GM10248 (cell line): ENCODE measurements around the gene RNU7-1.

Source experiments
- CTCF ChIA-PET: fragments of 300-600 bp; sonication (Branson Sonifier 250); formaldehyde crosslinking; extraction: SDS; loops from one replicate; lab custom pipeline; 2021; ENCODE audit warnings: antibody characterized with exemption; lab: Yijun Ruan, JAX
- POLR2A ChIA-PET: fragments of 350-650 bp; sonication (Branson Sonifier 250); formaldehyde crosslinking; extraction: SDS; loops from one replicate; lab custom pipeline; 2020; ENCODE audit warnings: antibody characterized with exemption; lab: Yijun Ruan, JAX
- DNase-seq: peaks from one replicate; pipeline ENCODE4 v3.0.0; 2012; ENCODE audit errors: extremely low spot score
- CTCF ChIP-seq: IDR thresholded peaks from 2 replicates; pipeline ENCODE4 v1.5.1; 2012; ENCODE audit warnings: mild to moderate bottlenecking, low read depth; ENCODE audit errors: extremely low read depth, missing control alignments, control extremely low read depth

Gene RNU7-1

DNA sequence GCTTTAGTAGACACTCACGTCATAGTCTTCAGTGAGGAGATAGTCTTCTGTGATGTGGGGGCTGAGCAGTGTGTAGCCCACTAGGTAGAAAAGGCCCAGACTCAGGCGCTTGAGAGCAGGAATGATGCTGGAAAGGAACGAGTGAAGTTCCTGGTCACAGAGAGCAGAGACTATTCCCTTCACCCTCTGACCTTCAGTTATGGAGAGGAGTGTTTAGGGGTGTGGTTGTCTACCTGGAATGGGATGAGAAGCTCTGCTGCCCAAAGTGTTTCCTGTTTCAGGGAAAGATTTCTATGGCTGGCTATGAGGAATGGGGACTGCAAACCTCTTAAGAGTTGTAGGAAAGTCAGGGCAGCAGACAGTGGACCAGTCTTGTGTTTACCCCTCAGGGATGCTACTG lies 35.8 kb downstream of the RNU7-1 start:
- no peak for DNase-seq
- no peak for TF ChIP-seq CTCF
- POLR2A ChIA-PET = no interaction called here
- CTCF ChIA-PET = no interaction called here

DNA sequence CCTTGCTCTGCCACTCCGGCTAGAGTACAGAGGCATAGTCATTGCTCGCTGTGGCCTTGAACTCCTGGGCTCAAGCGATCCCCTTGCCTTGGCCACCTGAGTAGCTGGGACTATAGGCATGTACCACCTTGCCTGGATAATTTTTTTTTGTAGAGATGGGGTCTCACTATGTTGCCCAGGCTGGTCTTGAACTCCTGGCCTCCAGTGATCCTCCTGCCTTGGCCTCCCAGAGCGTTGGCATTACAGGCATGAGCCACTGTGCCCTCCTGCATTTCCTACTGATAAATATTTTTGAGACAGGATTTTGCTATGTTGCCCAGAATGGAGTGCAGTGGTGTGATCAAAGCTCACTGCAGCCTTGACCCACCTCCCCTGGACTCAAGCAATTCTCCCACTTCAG lies 36.5 kb downstream of the RNU7-1 start:
- TF ChIP-seq CTCF = no peak
- no peak for DNase-seq
- CTCF ChIA-PET = interaction anchor here (1.2 kb wide), 1 partner anchor 225 kb away, joined by 3 read pairs; no protein-coding TSS in a partner anchor
- POLR2A ChIA-PET = interaction anchor here (0.7 kb wide), 1 partner anchor 81 kb away, joined by 11 read pairs; no protein-coding TSS in a partner anchor

DNA sequence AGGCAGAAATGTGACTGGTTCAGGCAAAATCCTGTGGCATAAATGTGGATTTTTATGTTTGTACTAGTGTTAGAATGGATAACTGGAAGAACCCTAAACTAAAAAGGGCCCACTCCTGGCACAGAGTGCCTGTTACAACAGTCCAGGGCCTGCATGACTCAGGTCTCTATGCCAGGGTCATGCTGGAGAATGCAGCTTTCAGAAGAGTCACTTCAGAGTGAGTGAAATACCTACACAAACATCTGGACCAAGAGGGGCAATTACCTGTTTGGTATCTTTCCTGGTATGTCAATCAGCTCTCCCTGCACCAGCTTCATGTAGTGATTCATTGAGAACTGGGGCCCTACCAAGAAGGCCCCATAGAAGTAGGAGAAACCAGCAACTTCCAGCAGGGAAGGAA lies 37.1 kb downstream of the RNU7-1 start:
- no peak for TF ChIP-seq CTCF
- CTCF ChIA-PET = interaction anchor here (1.2 kb wide), 1 partner anchor 225 kb away, joined by 3 read pairs; no protein-coding TSS in a partner anchor
- DNase-seq = no peak
- POLR2A ChIA-PET = no interaction called here

DNA sequence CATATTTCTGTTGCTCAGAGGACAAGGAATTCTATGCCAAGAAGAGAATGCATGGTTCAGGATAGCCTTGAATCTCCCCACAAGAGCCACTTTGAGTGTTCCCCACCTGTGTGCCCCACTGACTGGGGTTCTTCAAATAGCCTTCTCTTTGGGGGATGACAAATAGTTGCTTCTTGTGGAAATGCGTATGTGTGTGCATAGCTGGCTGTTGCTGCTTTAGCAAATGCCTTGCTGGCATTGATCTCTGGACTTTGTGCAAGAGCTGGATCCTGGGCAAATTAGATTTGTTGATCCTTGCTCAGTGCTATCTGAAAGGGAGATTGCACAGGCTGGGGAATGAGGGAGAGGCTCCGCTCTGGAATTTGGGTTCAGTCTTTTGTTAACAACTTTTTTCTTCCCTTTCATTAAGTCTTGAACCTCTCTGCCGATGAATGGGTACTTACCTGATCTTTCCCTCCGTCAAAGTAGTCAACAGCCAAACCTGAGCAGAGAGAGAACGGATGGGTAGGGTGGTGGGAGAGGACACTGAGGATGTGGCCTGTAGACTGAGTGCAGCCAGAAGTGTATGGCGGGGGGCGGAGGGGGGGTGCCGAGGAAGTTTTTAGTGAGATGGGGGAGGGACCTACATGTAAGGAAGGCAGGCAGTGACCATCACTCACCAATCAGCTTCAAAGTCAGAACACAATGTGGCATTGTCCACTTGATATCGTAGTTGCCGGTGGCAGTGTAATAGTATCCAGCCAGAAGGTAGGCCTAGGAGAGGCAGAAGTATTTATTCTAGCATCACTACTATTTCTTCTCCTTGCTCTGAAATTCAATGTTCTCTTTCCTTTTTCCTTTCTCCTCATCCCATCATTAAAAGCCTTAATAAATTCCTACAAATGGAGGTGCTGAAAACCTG lies 37.8 kb downstream of the RNU7-1 start:
- DNase-seq = no peak
- POLR2A ChIA-PET = no interaction called here

DNA sequence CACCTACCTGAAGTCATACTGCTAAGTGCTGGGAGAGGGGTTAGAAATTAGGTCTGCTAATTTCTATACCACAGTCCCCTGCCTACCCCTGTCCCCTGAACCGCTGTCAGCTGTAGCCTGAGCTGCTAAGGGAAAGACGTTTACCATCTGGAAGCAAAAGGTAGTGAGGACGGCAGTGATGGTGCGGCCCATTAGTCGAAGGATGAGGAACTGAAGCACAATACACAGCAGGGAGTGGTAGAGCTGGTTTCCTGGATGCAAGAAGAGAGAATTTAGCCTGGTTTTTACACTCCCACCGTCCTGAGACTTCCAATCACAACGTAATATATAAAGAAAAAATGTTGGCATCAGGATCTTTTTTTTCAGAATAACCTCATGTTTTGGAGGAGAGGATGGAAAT lies 38.9 kb downstream of the RNU7-1 start:
- TF ChIP-seq CTCF = no peak
- ChIA-PET POLR2A (no interaction called here), CTCF (interaction anchor here (1.5 to 1.7 kb wide), 2 partner anchors 8 to 18 kb away, joined by 3 to 7 read pairs; no protein-coding TSS in a partner anchor)

More for the DNA sequence above, 37.8 kb downstream of the RNU7-1 start:
- CTCF ChIA-PET = interaction anchor here (1.2 kb wide), 1 partner anchor 224 kb away, joined by 3 read pairs; no protein-coding TSS in a partner anchor
- TF ChIP-seq CTCF = no peak

GRCh38 chr12:6987956-6988553 lies 44.4 kb downstream of the RNU7-1 start:
- ChIA-PET CTCF (no interaction called here), POLR2A (no interaction called here)
- TF ChIP-seq CTCF = no peak
- DNase-seq = no peak

More for the DNA sequence above, 38.9 kb downstream of the RNU7-1 start:
- DNase-seq = no peak
